GM15510 (cell line): ENCODE results near the gene FSTL5.

ENCODE experiments used
- POLR2A ChIP-seq: IDR thresholded peaks from 3 replicates; pipeline ENCODE4 v1.6.1; 2011; ENCODE audit warnings: borderline replicate concordance; ENCODE audit not compliant: insufficient read length; ENCODE audit errors: extremely low read depth

The FSTL5 gene

GRCh38 chr4:161829591-161829990 lies 334.2 kb downstream of the FSTL5 start:
- no peak for TF ChIP-seq POLR2A

- TF ChIP-seq POLR2A: no peak
Observed at GRCh38 chr4:161828061-161828460, 335.7 kb downstream of the FSTL5 start.

DNA sequence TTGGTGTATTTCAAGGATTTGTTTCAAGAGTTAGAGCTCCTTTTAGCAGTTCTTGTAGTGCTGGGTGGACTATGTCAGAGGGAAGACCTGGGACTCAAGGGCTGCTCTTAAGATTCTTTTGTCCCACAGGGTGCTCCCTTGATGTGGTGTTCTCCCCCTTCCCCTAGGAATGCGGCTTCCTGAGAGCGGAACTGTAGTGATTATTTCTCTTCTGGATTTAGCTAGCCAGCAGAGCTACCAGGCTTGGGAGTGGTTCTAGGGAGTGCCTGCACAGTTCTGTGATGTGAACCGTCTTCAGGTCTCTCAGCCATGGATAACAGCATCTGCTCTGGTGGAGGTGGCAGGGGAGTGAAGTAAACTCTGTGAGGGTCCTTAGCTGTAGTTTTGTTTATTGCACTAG lies 336.8 kb downstream of the FSTL5 start:
- no peak for TF ChIP-seq POLR2A

DNA sequence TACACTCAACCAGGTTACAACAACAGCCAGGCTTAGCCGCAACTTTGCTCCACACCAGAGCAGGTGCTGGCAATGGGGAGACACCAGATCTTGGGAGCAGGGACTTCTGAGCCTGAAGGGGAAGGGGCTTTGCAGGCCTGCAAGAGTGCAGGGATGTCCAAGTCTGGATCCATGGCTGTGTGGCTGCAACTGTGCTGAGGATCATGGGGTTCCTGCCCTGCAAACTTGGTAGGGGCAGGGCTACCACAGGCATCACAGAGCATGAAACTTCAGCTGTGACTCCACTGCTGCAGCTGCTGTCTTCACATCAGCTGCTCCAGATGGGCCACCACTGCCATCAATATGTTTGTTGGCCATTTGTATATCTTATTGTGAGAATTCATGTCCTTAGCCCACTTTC lies 340.4 kb downstream of the FSTL5 start:
- no peak for TF ChIP-seq POLR2A

- no peak for TF ChIP-seq POLR2A
Observed at GRCh38 chr4:161822174-161822573, 341.6 kb downstream of the FSTL5 start.

- no peak for TF ChIP-seq POLR2A
Observed at GRCh38 chr4:161817914-161818313, 345.9 kb downstream of the FSTL5 start.

GRCh38 chr4:161816958-161817357 lies 346.8 kb downstream of the FSTL5 start:
- no peak for TF ChIP-seq POLR2A

GRCh38 chr4:161815841-161816240 lies 348.0 kb downstream of the FSTL5 start:
- TF ChIP-seq POLR2A: no peak

- TF ChIP-seq POLR2A: no peak
Observed at GRCh38 chr4:161813889-161814288, 349.9 kb downstream of the FSTL5 start.

DNA sequence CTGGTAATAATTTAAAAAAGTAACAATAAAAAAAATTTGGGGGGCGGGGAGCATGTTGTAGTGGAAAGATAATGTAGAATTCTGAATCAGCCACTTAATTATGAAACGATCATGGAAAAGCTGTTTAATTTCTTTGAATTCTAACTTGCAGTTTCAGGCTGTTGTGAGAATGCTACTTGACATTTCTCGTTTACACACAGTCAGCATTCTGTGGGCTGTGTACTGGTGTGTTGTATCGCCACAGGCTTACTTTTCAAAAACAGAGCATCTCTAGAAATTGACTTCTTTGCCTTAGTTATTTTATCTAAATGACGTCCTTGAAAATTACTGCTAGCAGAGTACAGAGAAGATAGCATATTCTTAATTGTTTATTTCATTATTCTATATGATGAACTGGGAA lies 350.4 kb downstream of the FSTL5 start:
- TF ChIP-seq POLR2A: no peak

GRCh38 chr4:161803171-161803570 lies 360.6 kb downstream of the FSTL5 start:
- no peak for TF ChIP-seq POLR2A

GRCh38 chr4:161799710-161800109 lies 364.1 kb downstream of the FSTL5 start:
- no peak for TF ChIP-seq POLR2A

DNA sequence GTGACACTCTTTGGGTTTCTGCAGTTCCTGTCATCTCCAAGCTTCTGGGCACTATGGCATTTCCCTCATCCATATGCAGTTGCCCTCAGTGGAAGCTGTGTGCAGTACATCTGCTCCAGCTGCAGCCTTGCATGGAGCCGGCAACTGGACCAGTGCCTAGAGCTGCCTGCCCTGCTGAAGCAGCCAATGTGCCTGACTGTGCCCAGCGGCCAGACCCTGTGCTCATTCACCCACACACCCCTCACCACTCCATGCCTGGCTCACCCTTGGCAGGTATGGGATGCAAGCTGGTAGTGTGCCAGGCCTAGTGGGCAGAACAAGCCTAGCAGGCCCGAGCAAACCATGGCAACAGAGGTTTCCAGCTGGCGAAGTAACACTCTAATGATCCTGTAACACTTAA lies 370.8 kb downstream of the FSTL5 start:
- no peak for TF ChIP-seq POLR2A

- no peak for TF ChIP-seq POLR2A
Observed at GRCh38 chr4:161791796-161792556, 371.8 kb downstream of the FSTL5 start.

DNA sequence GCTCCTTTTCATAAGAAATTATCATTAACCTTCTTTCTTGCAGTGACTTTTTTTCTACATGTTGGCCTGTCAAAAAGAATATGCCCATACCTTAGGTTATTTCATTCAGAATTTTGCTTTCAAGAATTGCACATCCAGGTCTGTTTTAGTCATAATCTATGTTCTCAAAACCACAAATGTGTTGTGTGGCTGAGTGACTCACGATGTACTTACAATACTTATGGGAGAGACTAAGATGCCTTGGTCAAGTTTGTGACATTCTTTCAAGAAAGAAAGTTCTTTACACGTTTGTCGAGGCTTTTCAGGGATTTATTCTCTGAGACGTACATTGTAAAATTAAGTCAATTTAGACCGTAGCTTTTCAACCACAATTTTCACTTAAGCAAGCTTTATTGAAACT lies 396.7 kb downstream of the FSTL5 start:
- TF ChIP-seq POLR2A: no peak

- TF ChIP-seq POLR2A: no peak
Observed at GRCh38 chr4:161762796-161763195, 401.0 kb downstream of the FSTL5 start.

DNA sequence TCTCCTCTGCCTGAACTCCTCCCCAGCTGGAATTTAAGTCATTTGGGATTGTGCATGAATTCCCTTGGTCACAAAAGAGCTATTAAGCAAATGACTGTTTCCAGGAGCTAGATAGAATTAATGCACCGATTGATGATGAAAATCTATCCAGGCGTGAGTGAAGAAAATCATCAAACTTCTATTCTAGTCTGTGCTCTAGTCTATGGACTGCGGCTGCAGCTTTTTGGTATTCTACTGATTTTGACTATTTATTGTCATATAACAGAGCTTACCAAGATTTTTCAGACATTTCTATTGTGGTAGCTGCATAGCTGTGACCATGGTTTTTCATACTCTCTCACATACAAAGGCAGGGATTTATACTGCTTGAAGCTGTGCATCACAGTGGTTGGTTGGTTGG lies 403.8 kb downstream of the FSTL5 start:
- TF ChIP-seq POLR2A: no peak
